Fibroblast of pulmonary artery (primary cell): Measurements from ENCODE around the gene DHRS1.

Experiments used
- DNase-seq: peaks from one replicate; pipeline ENCODE4 v3.0.0-alpha.2; 2010; ENCODE audit warnings: low read depth
- H3K4me3 ChIP-seq: replicated peaks from 2 replicates; pipeline ENCODE4 v1.5.1; 2011; ENCODE audit warnings: low read depth, mild to moderate bottlenecking, control low read depth, low read length, moderate library complexity
- CTCF ChIP-seq: IDR thresholded peaks from 2 replicates; pipeline ENCODE4 v1.5.1; 2011; ENCODE audit warnings: mild to moderate bottlenecking, control low read depth, low read length, inconsistent platforms; ENCODE audit errors: missing control alignments

Gene DHRS1

GRCh38 chr14:24299255-24300191 lies at the start of gene DHRS1, which contains the start of gene NOP9:
TSS of gene DHRS1 (minus strand) at chr14:24299780. CDS start at chr14:24299106, 674 bp downstream.
TSS of gene NOP9 (plus strand) at chr14:24299850. CDS start at chr14:24299955, 105 bp downstream.
- peak; percentile 91 for DNase-seq
- no peak for TF ChIP-seq CTCF
- H3K4me3 ChIP-seq: peak within 1 kb of the TSS; percentile 96

GRCh38 chr14:24348186-24348585 lies 48.6 kb upstream of the DHRS1 start:
- DNase-seq: no peak
- TF ChIP-seq CTCF: no peak
- no peak overlapping the region for H3K4me3 ChIP-seq

GRCh38 chr14:24347134-24347533 lies 47.6 kb upstream of the DHRS1 start:
- no peak overlapping the region for H3K4me3 ChIP-seq
- DNase-seq: no peak
- no peak for TF ChIP-seq CTCF

GRCh38 chr14:24343795-24344660 lies 44.4 kb upstream of the DHRS1 start:
- no peak for DNase-seq
- no peak for TF ChIP-seq CTCF
- H3K4me3 ChIP-seq: no peak overlapping the region

GRCh38 chr14:24342889-24343288 lies 43.3 kb upstream of the DHRS1 start:
- no peak overlapping the region for H3K4me3 ChIP-seq
- no peak for DNase-seq
- TF ChIP-seq CTCF: no peak

- H3K4me3 ChIP-seq: no peak overlapping the region
- DNase-seq: no peak
- no peak for TF ChIP-seq CTCF
Observed at GRCh38 chr14:24340606-24341005, 41.0 kb upstream of the DHRS1 start.
